ENCODE data around the gene SFXN4. TPM values are rescaled to one million over a fixed set of nuclear protein-coding genes. Genes with fewer than 3 reads are reported as not detected.
A peak's percentile ranks its signal among the peaks of the same experiment; 100 is the strongest.

SFXN4 gene, protein sequence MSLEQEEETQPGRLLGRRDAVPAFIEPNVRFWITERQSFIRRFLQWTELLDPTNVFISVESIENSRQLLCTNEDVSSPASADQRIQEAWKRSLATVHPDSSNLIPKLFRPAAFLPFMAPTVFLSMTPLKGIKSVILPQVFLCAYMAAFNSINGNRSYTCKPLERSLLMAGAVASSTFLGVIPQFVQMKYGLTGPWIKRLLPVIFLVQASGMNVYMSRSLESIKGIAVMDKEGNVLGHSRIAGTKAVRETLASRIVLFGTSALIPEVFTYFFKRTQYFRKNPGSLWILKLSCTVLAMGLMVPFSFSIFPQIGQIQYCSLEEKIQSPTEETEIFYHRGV
- 50.7 and 51.0 TPM in 2 replicates for total RNA-seq (2014; rRNA removed; shearing (Covaris generic))
- polyA plus RNA-seq (2014; cell fraction: nucleus; rRNA removed): 47.7 and 68.6 TPM in 2 replicates

DNA sequence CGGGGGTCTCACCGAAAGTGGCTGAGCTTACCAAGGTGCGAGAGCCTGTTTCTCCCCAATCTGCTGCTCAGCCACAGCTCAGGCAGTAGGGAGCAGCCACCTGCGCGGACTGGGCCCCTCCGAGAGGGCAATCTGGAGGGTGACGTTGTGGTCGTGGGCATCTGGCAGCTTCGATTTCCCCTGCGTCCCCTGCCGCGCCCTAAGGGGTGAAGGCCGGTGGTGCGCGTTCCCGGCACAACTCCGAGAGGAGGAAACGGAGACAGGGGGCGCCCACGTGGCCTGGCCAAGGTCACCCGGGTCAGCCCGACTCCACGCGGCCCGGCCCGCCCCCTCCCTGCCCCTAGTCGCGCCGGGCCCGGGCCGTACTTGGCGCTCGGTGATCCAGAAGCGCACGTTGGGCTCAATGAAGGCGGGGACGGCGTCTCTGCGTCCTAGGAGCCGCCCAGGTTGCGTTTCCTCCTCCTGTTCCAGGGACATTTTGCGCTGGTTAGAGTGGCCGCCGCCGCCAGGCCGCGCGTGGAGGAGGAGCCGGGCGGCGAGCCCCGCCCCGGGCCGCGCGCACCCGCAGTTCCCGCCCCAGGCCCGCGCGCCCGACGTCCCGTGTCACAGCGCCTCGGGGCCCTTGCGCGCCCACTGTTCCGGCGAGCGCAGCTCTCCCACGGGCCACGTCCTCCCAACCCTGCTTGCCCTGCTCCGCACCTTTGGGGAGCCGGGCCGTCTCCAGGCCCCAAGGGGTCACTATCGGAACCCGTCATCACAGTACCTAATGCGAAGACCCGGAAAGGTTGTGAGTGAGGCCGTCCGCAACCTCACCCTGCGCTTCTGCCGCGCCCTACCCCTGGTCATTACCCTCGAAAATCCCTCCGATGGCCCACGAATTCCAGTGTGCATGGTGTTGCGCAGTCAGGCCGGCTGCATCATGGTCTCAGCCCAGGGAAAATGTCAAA lies at the start of gene SFXN4:
Gene SFXN4 (minus strand): TSS at position 544 of the 947 bp plus-strand sequence. CDS start 67 bp downstream, at position 477.
- peak; percentile 57 for DNase-seq (ENCODE audit: extremely low read depth, low read depth)

DNA sequence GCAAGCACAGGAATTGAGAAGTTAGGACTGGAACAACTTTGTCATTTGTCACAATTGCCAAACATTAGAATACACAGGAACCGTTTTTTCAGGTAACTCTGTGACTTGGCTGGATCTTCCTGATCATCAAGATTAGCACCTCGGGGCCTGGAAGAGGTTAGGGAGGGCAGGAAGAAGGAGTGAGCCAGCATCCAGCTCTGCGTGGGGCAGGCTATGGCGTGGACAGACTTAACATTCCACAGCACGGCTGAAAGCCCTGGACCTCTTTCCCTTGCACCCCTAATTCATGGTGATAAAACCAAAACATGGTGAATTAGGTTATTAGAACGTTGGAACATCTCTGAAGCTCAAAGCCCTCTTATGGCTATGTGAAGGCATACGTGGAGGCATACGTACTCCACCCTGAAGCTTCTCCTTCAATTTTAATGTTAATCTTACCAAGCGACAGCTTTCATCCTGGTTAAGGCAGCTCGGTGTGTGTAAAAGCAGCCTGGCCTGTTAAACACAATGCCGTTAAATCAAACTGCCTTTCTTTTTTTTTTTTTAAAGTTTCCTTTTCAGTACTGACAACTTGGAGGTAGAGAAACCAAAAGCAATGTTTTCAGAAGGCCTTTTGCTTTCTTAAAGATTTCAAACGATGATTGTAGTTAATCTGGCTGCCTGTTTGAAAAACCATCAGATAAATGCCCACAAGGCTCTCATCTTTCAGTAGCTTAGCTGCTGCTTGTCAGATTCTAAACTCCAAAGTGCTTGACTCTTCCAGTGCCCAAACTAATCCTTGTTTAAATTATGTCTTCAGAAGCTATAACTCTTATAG lies 46.3 kb upstream of the SFXN4 start:
- DNase-seq (ENCODE audit: extremely low read depth, low read depth): no peak

DNA sequence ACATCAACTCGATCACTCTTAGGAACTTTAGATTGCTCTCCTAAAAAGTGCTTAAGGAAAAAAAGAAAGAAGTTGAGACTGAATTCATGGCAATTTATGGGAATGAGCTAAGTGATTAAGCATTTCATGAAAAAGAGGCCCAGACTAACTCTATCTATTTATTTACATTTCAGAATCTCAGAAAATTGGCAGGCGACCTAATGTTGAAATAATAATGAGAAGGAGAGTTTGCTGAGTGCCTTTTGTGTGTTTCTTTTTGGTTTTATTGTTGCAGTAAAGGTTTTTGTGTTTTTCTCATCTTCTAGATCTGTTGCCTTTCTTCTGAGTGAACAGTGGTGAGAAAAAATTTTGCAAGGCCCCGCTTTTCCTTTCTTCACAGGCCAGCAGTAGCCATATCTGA lies 45.7 kb upstream of the SFXN4 start:
- DNase-seq (ENCODE audit: extremely low read depth, low read depth): no peak

DNA sequence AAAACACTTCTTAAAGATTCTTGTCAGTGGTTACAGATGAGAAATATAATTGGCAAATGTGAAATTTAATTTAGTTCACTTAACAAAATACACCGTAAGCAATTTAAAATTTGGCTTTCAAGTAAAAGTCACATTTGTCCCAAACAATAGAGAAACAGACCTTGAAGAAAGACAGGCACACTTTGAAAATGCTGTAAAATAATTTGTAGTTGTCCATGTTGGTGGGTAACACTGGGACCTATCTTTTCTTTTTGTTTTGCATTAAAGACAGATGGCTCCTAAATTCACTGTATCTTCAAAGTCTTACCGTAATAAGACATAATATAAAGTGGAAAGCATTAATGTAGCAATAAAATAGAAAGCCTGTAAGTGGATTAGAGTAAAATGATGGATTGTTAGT lies 45.1 kb upstream of the SFXN4 start:
- no peak for DNase-seq (ENCODE audit: extremely low read depth, low read depth)

DNA sequence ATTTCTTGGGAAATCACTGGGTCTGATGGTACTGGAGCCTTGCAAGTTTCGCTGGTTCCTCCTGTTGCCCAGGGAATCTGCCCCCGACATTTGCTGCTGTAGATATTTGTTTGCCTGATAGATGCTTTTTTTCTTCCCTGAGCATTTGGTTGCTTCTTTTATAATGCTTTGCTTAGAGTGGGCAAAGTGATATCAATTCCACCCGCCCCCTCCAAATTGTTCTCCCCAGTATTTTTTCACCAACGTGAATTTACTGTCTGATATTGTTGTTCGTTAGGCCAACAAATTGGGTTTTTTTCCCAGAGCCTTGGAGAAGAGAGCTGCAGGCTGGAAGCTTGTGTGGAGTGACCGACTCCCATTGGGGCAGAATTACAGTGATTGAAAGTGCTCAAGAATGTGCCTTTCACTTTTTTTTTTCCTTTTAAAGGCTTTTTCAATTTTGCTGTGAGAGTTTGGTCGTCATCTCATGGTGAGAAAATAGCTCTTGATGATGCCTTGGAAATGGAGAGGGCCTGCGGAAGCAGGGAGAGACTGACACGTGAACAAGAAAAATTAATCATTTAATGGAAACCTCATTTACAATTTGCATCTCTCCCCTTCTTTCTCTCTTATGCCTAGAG lies 44.3 kb upstream of the SFXN4 start:
- DNase-seq (ENCODE audit: extremely low read depth, low read depth): no peak

DNA sequence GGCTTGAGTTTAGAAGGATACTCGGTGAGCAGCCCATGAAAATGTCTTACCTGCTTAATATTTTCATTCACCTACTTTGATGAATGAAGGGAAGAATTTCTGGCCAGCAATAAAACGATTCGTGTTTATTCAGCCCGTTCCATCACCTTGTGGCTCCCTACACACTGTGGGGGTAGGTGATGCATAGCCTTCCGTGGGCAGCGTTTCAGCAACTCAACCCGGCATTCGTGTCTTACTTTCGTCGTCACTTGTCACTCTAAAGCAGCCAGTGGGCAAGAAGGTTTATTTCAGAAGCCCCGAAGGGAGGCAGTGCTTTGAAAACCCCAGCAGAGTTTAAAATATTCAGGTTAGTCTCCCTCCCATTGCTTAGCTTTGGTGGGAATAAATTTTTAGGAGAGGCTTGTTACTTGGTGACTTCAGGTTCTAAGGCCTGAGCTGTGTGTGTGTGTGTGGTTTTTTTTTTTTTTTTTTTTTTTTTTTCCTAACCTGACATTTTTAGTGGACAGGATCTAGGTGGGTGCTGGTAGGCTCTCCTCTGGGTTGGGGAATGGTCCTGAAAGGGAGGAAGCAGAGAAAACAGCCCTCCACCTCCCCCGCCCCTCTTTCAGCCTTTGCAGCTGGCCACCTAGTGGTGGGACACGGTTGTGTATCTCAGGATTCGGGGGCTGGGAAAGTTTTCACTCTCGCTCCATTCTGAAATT lies 43.7 kb upstream of the SFXN4 start:
- DNase-seq (ENCODE audit: extremely low read depth, low read depth): no peak

DNA sequence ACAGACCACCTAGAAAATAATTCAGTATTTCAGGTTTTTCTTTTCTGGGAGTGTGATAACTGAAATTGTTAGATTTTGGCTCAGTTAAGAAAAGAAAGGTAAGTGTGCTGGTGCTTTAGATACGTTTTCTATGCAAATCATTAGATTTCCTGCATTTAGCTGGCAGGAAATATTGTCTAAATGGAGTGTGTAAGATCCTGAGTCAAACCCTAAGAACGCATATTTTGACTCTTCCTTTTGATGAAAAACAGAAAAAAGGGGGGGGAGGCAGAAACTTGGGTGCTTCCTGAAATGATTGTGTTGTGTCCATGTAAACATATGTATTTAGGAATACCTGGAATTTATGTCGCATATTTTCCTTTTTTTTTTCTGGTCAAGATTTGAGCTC lies 43.0 kb upstream of the SFXN4 start:
- DNase-seq (ENCODE audit: extremely low read depth, low read depth): no peak

DNA sequence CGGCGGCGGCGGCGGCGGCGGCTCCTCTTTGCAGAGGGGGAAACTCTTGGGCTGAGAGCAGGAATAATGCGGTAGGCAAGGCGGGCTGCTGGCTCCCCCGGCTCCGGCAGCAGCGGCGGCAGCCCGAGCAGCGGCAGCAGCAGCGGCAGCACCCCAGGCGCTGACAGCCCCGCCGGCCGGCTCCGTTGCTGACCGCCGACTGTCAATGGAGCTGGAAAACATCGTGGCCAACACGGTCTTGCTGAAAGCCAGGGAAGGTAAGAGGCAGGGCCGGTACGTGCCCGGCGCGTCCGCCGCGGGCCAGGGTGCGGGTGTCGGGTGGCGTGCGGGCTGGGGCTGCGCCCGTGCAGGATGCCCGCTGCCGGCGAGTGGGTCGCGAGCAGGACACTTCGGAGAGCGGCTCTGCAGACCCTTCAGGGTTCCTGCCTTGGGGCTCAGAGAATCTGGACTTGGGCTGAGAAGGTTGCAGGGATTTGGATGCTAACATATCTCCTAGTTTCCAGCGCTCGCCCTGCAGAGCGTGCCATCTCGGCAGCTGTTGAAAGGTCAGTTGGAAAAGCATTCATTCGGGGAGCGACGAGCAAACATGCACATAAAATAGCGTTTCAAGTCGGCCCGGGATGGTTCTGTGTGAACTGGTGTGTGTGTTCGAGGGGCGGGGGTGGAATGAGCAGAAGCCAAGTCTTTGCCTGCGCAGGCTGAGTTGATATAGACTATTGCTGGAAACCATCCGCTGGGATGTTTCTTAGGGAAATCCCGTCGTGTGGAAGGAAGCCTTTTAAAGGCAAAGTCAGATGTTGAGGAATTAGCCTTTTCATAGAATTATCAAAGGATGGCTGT lies 42.4 kb upstream of the SFXN4 start:
- DNase-seq (ENCODE audit: extremely low read depth, low read depth): no peak

DNA sequence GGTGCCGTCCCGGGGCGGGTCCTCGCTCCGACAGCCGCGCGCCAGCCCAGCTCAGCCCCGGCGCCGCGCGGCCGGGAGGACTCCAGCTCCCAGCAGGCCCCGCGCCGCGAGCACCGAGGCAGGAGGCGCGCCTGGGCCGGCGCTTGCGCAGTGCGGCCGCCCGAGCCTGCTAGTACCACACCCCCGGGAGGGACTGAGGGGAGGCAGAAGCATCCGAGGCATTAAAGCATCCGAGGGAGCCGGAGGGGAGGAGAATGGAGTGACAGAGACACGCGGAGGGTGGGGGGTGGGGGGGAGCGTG lies 41.8 kb upstream of the SFXN4 start, which contains the start of gene GRK5:
Gene GRK5 (plus strand): TSS at position 206 of the 301 bp plus-strand sequence. CDS start 347 bp downstream, outside the sequence.
- peak; percentile 91 for DNase-seq (ENCODE audit: extremely low read depth, low read depth)

DNA sequence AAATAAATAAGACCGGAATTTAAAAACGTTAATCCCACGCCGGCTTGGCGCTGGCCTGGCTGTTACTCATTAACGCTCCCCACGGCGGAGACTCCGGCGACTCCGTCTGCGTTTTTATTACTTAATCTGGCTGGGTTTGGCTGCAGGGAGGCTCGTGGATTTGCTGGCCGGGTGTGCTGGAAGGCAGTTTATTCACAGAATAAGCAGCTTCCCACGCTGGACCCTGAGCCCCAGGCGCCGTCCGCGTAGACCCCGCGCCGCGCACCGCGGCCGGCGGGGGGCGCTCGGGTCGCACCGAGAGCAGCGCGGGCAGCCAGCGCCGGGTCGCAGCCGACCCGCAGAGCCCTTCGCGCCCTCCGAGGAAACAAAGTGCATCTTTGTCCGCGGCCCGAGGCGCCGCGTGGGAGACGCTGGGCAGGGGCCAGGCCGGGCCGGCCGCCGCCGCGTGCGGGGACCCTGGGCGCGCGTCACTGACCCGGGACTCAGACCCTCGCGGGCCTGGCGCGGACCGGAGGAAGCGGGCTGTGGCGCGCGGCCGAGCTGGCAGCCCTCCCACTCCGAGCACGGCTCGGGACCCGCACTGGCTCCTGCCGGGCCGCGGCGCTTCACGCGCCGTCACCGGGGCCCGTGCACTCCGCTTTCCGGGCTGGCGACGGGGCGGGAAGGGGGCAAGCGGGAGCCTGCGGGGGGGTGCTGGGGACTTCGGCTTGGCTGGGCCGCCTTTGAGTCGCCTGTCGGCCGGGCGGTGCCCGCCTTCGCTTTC lies 41.3 kb upstream of the SFXN4 start:
- DNase-seq (ENCODE audit: extremely low read depth, low read depth): no peak

DNA sequence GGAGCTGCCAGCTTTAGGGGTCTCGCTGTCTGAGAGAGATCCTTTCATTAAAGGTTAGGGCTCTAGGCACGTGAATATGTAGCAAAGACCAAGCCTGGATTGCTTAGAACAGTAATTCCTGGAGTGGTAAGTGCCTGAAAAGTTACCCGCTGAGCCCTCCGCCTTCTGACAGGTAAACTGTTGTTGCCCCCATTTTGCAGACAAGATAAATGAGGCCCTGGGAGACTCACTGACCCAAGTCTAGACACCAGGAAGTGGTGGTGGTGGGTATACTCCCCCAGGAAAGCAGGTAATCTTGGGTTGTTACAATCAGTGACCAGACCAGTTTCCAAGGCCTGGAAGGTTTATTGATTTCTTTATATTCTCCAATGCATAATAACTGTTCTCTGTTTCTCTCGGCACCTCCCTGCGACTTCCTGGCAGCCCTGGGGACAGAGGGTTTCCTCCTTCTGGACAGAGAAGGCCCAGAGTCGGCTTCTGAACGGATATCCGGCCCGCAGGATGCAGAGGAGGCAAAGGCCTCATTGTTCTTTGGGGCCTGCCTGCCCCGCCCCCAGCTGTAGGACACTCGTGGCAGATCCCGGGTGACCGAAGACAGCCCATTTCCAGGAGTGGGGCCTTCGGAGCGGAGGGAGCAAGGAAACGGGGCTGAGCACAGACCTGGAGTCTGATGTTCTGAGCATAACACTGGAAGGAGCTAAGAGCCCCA lies 40.5 kb upstream of the SFXN4 start:
- no peak for DNase-seq (ENCODE audit: extremely low read depth, low read depth)

DNA sequence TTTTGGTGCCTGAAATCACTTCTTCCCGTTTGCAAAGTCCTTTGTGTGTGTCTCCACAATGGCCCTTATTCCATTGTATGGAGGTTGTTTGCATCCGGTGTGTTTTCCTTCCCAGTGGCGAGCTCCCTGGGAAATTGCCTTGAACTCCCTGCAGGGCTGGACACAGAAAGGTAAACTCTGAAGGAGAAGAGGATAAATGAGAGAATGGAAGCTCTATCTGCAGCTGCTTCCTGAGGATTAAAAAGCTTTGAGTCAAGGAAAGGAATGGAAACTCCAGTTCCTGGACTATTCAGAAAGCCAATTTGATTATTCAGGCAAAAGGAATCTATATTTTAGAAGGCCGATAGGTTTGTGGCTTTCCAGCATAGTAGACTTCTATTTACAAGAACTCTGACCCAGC lies 37.5 kb upstream of the SFXN4 start:
- DNase-seq (ENCODE audit: extremely low read depth, low read depth): no peak

DNA sequence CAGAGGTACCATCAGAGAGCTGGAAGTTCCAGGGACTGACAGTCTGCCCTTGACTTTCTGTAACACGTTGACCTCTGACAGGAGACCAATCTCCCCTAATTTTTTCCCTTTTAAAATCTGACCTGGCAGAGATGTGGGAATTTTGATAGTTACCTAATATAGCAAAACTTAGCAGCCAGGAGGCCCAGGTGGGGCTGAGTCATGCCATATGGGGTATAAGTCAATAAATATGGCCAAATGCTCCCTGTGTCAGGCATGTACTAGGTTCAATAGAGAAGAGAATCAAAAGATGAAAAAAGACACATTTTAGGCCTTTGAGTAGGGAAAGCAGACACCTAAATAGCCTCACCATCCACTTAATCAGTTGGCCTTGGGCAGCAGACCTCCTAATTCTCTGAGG lies 35.7 kb upstream of the SFXN4 start:
- DNase-seq (ENCODE audit: extremely low read depth, low read depth): no peak

DNA sequence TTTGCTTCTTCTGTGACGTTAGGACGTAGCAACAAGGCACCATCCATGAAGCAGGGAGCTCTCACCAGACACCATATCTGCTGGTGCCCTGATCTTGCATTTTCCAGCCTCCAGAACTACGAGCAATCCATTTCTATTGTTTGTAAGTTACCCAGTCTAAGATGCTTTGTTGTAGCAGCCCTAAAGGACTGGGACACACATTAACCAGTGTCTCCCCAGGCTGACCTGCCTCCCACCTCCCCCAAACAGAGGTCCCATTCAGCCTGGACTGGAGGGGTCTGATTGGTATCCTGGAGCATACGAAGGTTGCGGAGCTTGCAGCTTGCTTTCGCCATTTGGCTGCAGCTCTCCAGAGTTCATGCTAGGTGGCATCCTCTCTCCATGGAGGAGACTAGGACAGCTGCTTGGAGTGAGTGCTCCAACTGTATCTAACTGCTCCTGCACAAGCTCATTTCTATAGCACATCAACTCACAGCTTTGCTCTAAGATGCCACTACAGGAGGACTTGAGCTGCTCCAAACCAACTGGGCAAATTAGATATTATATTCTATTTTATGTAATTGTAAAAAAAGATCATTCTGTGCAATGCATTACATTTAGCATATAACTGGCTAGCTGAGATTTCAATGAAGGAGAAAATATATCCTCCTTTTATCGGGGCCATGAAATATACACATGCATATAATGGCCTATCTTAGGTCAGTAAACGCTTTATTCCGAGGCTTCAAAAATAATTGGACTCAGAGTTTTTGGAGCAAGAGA lies 33.9 kb upstream of the SFXN4 start:
- DNase-seq (ENCODE audit: extremely low read depth, low read depth): peak; percentile 80

DNA sequence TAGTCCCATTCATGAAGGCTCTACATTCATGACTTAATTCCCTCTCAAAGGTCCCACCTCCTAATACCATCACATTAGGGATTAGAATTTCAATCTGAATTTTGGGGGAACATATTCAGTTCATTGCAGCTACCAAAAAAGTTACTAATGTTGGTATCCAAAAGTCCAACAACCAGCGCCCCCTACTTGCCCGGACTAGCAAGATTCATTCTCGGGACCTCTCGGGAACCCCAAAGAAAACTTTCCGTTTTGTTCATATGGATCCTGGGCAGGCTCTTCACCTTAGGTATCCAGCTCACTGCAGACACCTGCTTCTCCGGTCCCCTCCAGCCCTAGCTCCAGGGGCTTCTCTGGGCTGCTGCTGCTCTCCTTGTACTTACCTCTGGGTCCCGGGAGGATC lies 32.9 kb upstream of the SFXN4 start:
- DNase-seq (ENCODE audit: extremely low read depth, low read depth): no peak

DNA sequence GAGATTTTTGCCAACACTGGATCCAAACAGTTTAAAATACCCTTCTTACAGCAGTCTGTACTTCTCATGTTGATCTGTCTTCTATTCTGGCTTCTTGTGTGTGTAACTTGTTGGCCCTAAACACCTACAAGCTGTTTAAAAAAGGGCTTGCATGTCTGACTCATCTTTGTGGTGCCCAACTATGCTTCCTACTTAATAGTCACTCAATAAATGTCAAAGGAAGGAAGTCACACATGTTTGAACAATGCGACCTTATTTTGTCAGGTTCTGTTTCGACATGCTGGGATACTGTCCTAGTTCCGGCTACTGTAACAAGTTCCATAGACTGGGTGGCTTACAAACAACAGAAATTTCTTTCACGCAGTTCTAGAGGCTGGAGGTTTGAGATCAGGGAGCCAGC lies 32.4 kb upstream of the SFXN4 start:
- no peak for DNase-seq (ENCODE audit: extremely low read depth, low read depth)

DNA sequence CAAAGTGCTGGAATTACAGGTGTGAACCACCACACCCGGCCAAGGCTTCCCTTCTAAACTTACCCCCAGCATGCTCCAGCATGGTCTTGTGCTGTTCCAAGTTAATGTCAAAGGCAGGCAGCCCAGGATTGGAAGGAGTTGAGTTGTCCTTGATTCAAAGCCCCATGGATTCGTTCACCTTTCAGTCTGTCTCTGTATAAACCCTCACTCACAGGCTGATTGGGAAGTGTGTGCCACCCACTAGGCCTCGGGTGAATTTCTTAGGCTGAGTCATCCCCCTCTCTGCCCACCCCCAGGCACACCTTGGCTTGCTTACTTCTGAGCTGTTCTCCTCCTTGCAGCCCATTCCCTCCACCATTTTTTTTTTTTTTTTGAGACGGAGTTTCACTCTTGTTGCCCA lies 26.4 kb upstream of the SFXN4 start:
- DNase-seq (ENCODE audit: extremely low read depth, low read depth): no peak
